OCI-LY7 (cell line): ENCODE results near the gene SLC22A13. TPM values are rescaled to one million over a fixed set of nuclear protein-coding genes. Genes with fewer than 3 reads are reported as not detected.

ENCODE experiments used
- BruUV-seq: library from RNA; stranded (reverse); fragments of 400-500 nt; replicated peaks from 2 replicates; lab custom pipeline; 2021; lab: Mats Ljungman, UMichigan
- CTCF ChIA-PET: fragments of 300-600 bp; sonication (Branson Sonifier 250); formaldehyde crosslinking; loops from one replicate; lab custom pipeline; 2022; ENCODE audit warnings: antibody characterized with exemption; ENCODE audit not compliant: unreplicated experiment; lab: Charles Lee
- POLR2A ChIA-PET: fragments of 300-600 bp; sonication (Branson Sonifier 250); formaldehyde crosslinking; loops from one replicate; lab custom pipeline; 2022; ENCODE audit warnings: antibody characterized with exemption; lab: Charles Lee
- DNase-seq: peaks from one replicate; pipeline ENCODE4 v3.0.0-alpha.2; 2015; ENCODE audit warnings: low spot score
- H2AFZ ChIP-seq: fragments of 200-600 bp; sonication (generic), shearing (Covaris generic); 2 replicates; pipeline ENCODE4 v1.6.1; 2014; ENCODE audit warnings: mild to moderate bottlenecking, antibody characterized with exemption, low read length, moderate library complexity
- H3K27ac ChIP-seq: fragments of 200-600 bp; sonication (generic); 2 replicates; pipeline ENCODE4 v1.5.1; 2014; ENCODE audit warnings: mixed run types, low read depth, mild to moderate bottlenecking, moderate library complexity, low read length, inconsistent platforms; ENCODE audit not compliant: poor library complexity, severe bottlenecking
- H3K36me3 ChIP-seq: fragments of 200-600 bp; sonication (generic); 2 replicates; pipeline ENCODE4 v1.6.1; 2014; ENCODE audit warnings: mild to moderate bottlenecking, antibody characterized with exemption, low read length, moderate library complexity, mixed read lengths; ENCODE audit not compliant: insufficient read depth
- H3K4me1 ChIP-seq: fragments of 200-600 bp; sonication (generic); 2 replicates; pipeline ENCODE4 v1.5.1; 2014; ENCODE audit warnings: mild to moderate bottlenecking, low read length; ENCODE audit not compliant: insufficient read depth, poor library complexity, severe bottlenecking
- H3K4me2 ChIP-seq: fragments of 200-600 bp; sonication (generic); 2 replicates; pipeline ENCODE4 v1.6.1; 2014; ENCODE audit warnings: mild to moderate bottlenecking, low read length
- H3K4me3 ChIP-seq: fragments of 200-600 bp; sonication (generic); 2 replicates; pipeline ENCODE4 v1.5.1; 2014; ENCODE audit warnings: mild to moderate bottlenecking, low read depth, low read length; ENCODE audit not compliant: poor library complexity, severe bottlenecking
- H3K79me2 ChIP-seq: fragments of 200-600 bp; sonication (generic); 2 replicates; pipeline ENCODE4 v1.6.1; 2016; ENCODE audit warnings: low read depth, mild to moderate bottlenecking, low read length, moderate library complexity, mixed read lengths; ENCODE audit not compliant: insufficient read depth
- H3K9me2 ChIP-seq: fragments of 200-600 bp; sonication (generic); 2 replicates; pipeline ENCODE4 v1.6.1; 2016; ENCODE audit warnings: mild to moderate bottlenecking, low read length, mixed read lengths; ENCODE audit not compliant: insufficient read depth
- H3K9me3 ChIP-seq: fragments of 200-600 bp; sonication (generic); 2 replicates; pipeline ENCODE4 v1.6.1; 2014; ENCODE audit warnings: mild to moderate bottlenecking, mixed run types, low read length, mixed read lengths
- H4K20me1 ChIP-seq: fragments of 200-600 bp; sonication (generic); 2 replicates; pipeline ENCODE4 v1.6.1; 2014; ENCODE audit warnings: mild to moderate bottlenecking, antibody characterized with exemption, low read length, moderate library complexity, mixed read lengths; ENCODE audit not compliant: insufficient read depth
- EZH2phosphoT487 ChIP-seq: fragments of 200-600 bp; sonication (generic); IDR thresholded peaks from 2 replicates; pipeline ENCODE4 v1.6.1; 2018; ENCODE audit warnings: low read depth, borderline replicate concordance, mild to moderate bottlenecking, mixed run types, antibody characterized with exemption, low read length, moderate library complexity, mixed read lengths
- intact Hi-C: fragments of 100-400 bp; cut with micrococcal nuclease; formaldehyde crosslinking; loops from one replicate; pipeline ENCODE4 v1.10.0; 2022; ENCODE audit not compliant: unreplicated experiment
- total RNA-seq, 2 experiments: library from RNA; depleted of rRNA in 1 of 2; stranded (reverse); fragments of >200 nt in 1 of 2; shearing (Covaris generic) in 1 of 2; gene quantifications; 2 replicates each; pipeline ENCODE4 v1.2.3, GENCODE V29; 2014 to 2022
- TF ChIP-seq, protein P1 (sequence below): fragments of 200-600 bp; sonication (generic); conservative IDR thresholded peaks from 2 replicates; pipeline ENCODE4 v1.5.1; 2014; ENCODE audit warnings: mild to moderate bottlenecking, antibody characterized with exemption, low read length, moderate library complexity, mixed read lengths

SLC22A13 gene
- total RNA-seq, 2 experiments from 2014 or later = 0.13 to 0.27 TPM

DNA sequence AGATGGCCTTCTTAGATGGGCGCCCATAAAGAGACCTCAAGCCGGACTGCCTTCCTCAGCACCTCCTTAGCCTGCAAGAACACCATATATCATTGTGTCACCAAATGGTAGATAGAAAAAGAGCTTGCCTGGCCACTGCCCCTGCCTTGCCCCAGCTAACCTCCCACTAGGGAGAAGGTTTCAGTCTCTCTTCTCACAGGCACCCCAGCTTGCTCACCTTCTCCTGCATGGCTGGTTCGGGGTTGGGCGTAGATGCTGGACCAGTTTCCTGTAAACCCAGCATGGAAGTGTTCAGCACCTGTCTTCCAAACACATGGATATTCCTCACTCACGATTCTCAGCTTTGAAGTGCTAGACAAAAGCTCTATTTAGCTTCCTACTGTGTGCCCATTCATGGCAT lies 13.2 kb downstream of the SLC22A13 start:
- Histone ChIP-seq H3K4me2 (no peak overlapping the region), H3K9me3 (no peaks in the 10 kb centered on the region), H3K4me3 (no peak overlapping the region), H3K4me1 (no peaks in the 10 kb centered on the region), H3K9me2 (no peaks in the 10 kb centered on the region), H3K79me2 (no peaks in the 10 kb centered on the region), H3K36me3 (no peaks in the 10 kb centered on the region), H4K20me1 (no peaks in the 10 kb centered on the region), H2AFZ (no peak overlapping the region), H3K27ac (no peak overlapping the region)
- CTCF ChIA-PET = no interaction called here
- BruUV-seq = no TSS peak
- POLR2A ChIA-PET = interaction anchor here (0.7 kb wide), 1 partner anchor 63 kb away, joined by 5 read pairs; no protein-coding TSS in a partner anchor
- intact Hi-C loops = no loop called here
- no peak for DNase-seq
- TF ChIP-seq, protein P1, sequence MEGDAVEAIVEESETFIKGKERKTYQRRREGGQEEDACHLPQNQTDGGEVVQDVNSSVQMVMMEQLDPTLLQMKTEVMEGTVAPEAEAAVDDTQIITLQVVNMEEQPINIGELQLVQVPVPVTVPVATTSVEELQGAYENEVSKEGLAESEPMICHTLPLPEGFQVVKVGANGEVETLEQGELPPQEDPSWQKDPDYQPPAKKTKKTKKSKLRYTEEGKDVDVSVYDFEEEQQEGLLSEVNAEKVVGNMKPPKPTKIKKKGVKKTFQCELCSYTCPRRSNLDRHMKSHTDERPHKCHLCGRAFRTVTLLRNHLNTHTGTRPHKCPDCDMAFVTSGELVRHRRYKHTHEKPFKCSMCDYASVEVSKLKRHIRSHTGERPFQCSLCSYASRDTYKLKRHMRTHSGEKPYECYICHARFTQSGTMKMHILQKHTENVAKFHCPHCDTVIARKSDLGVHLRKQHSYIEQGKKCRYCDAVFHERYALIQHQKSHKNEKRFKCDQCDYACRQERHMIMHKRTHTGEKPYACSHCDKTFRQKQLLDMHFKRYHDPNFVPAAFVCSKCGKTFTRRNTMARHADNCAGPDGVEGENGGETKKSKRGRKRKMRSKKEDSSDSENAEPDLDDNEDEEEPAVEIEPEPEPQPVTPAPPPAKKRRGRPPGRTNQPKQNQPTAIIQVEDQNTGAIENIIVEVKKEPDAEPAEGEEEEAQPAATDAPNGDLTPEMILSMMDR = no peak
- TF ChIP-seq EZH2phosphoT487 = no peak

DNA sequence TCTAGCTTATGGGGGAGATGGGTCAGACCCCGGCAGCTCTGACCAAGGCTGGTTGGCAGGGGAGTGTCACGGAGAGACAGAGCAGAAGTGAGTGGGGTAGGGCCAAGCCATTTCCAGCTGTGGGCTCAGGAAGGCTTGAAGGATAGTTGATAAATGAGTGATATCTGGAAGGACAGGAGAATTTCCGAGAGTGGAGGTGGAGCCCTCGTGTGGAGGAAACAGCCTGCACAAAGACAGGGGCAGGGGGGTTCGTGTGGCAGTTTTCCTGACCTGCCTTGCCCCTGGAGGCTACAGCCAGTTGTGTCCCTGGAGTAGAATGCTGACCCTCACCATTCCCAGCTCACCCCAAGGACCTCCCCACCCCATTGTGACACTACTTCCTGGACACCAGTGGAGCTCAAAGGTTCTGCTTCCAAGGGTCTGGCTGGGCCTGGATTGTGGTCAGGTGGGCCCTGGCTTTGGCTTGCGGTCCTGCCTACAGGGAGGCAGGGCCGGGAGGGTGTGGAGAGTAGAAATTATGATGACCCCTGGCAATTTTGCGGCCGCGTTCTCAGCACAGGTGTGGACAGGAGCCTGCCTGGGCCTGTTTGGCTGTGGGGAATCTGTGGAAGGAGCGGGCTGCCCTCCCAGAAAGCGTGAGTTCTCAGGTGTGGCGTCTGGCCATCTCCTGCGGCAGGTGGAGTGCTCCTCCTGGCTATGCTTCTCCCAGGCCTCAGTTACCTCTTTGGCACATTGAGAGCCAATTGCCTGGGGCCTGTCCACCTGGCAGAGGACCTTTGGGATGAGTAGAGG lies 16.5 kb downstream of the SLC22A13 start, which contains the start of gene SLC22A14:
SLC22A14 (plus strand) TSS at position 400 of the 792 bp plus-strand sequence. CDS start 23,733 bp downstream, outside the sequence.
- no peaks in the 10 kb centered on the region for H3K9me3 ChIP-seq
- no peak within 1 kb of the TSS for H3K4me3 ChIP-seq
- ChIA-PET POLR2A (no interaction called here), CTCF (no interaction called here)
- H4K20me1 ChIP-seq = no peaks in the 10 kb centered on the region
- no peaks in the 10 kb centered on the region for H3K36me3 ChIP-seq
- no peak within 1 kb of the TSS for H2AFZ ChIP-seq
- no peak for DNase-seq
- H3K9me2 ChIP-seq = no peaks in the 10 kb centered on the region
- TF ChIP-seq, protein P1 = peak; percentile 60
- no peak for TF ChIP-seq EZH2phosphoT487
- no peaks in the 10 kb centered on the region for H3K79me2 ChIP-seq
- intact Hi-C loops = no loop called here
- no peaks in the 10 kb centered on the region for H3K4me1 ChIP-seq
- no TSS peak for BruUV-seq
- no peak within 1 kb of the TSS for H3K27ac ChIP-seq
- H3K4me2 ChIP-seq = no peak within 1 kb of the TSS
